Activated gamma-delta T cell treated with Interleukin-2 at 50 U/mL for 16 hours (primary cell): ENCODE results near the gene PXMP4.

Experiments used
- DNase-seq: peaks from one replicate; pipeline ENCODE4 v3.0.0-alpha.2; 2020

The PXMP4 gene

GRCh38 chr20:33719989-33720709 is at the start of gene PXMP4:
Gene PXMP4, minus strand, starts transcription at chr20:33720310. Its CDS starts 103 bp downstream, at chr20:33720207.
- peak; percentile 79 for DNase-seq

GRCh38 chr20:33769043-33769442 is 48.9 kb upstream of the PXMP4 start:
- DNase-seq = no peak

GRCh38 chr20:33767777-33768138 is 47.6 kb upstream of the PXMP4 start:
- no peak for DNase-seq

DNA sequence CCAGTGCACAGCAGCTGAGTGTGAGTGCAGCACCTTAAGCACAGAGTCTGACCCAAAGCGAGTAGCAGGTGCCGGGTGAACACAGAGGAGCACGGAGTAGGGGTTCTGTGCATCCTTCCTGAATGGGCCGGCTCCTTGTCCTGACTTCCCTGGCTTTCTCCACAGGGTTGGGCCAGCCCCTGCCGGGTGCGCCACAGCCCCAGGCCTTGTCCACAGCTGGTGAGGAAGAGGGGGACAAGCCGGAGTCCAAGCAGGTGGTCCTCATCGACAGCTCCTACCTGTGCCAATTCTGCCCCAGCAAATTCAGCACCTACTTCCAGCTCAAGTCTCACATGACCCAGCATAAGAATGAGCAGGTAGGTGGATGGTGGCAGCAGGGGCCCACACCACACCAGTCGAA is 46.6 kb upstream of the PXMP4 start:
- DNase-seq = no peak

DNA sequence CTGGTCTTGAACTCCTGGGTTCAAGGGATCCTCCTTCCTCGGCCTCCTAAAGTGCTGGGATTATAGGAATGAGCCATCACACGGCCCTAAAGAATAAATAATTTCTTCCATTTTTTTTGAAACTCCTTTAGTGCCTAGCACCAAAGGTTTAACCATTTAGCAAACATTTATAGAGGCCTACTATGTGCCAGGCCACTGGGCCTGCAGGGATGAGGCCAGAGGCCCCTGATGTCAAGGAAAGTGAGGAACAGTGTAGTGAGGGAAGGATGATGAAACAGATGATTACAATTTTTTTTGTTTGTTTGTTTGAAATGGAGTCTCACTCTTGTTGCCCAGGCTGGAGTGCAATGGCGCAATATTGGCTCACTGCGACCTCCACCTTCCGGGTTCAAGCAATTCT is 45.5 kb upstream of the PXMP4 start:
- DNase-seq = no peak

DNA sequence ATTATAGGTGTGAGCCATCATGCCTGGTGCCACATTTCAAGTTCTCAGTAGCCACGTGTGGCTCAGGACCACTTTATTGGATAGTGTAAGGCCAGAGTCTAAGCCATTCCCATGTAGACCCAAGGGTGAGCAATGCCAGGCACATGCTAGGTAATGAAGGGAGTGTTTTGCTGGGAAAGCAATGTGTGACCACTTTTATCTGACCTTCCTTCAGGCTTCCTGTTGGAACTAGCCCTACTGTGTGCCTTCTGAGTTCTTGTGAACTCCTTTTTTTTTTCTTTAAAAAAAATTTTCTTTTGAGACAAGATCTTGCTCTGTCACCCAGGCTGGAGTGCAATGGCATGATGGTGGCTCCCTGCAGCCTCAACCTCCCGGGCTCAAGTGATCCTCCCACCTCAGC is 45.0 kb upstream of the PXMP4 start:
- DNase-seq = no peak

- DNase-seq = no peak
Observed at GRCh38 chr20:33761698-33762250, 41.7 kb upstream of the PXMP4 start.

GRCh38 chr20:33757458-33757857 is 37.3 kb upstream of the PXMP4 start:
- DNase-seq = no peak

DNA sequence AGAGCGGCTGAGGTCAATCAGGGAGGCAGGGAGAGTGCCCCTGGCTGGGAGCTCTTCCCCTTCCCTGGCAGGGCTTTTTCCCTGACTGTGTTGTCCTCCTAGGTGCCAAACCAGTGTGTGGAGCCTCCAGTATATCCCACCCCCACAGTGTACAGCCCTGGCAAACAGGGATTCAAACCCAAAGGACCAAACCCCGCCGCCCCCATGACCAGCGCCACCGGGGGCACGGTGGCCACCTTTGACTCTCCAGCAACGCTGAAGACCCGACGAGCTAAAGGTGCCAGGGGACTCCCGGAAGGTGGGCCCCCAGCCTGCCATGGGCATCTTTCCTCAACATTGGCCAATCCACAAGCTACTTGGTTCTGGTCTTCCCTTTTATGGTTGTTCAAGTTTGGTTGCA is 36.9 kb upstream of the PXMP4 start:
- DNase-seq = no peak

DNA sequence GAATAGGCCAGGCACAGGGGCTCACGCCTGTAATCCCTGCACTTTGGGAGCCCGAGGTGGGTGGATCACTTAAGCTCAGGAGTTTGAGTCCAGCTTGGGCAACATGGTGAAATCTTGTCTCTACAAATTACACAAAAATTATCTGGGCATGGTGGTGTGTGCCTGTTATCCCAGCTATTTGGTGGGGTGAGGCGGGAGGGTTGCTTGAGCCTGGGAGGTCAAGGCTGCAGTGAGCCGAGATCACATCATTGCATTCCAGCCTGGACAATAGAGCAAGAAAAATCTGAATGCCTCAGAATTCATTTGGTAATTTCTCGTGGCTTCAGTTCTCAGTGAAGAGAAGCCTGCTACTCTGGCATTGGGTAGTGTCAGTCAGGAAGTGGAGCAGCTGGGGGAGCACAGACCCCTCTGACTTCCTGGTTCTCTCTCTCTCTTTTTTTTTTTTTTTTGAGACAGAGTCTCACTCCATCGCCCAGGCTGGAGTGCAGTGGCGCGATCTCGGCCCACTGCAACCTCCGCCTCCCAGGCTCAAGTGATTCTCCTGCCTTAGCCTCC is 35.9 kb upstream of the PXMP4 start:
- DNase-seq = peak; percentile 16

DNA sequence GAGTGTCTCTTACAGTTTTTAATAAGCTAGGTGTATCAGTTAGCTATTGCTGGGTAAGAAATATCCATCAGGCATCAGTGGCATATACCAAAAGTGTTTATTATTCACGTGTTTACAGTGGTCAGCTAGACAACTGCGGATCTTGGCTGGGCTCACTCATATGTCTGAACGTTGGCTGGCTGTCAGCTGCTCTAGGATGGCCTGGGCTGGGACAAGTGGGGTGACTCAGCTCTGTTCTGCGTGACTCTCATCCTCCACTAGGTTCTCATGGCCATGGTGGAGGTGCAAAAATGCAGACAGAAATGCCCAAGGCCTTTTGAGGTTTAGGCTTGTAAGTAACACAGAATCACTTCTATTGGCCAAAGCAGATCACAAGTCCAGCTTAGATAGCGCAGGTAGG is 33.7 kb upstream of the PXMP4 start:
- no peak for DNase-seq

GRCh38 chr20:33753143-33753542 is 33.0 kb upstream of the PXMP4 start:
- DNase-seq = no peak

- DNase-seq = no peak
Observed at GRCh38 chr20:33751775-33752174, 31.7 kb upstream of the PXMP4 start.

DNA sequence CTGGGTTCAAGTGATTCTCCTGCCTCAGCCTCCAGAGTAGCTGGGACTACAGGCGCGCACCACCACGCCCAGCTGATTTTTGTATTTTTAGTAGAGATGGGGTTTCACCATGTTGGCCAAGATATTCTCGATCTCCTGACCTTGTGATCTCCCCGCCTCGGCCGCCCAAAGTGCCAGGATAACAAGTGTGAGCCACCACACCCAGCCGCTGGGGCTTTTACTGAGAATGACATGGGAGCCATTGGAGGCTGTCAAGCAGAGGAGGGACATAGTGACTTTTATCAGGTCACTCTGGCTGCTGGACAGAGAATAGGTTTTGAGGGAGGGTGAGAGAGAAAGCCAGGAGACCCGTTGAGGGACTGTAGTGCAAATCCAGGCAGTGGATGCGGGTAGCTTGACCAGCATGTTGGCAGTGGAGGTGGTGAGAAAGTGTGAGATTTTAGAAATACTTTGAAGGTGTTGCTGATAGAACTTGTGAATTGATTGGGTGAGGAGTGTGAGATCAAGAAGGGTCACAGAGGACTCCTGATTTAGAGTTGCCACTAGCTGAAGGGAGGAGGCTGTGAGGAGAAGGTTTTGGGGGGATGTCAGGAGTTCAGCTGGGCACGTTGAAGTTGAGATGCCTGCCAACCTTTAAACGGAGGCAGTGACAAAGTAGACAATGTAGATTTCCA is 26.4 kb upstream of the PXMP4 start:
- no peak for DNase-seq

GRCh38 chr20:33744773-33745385 is 24.8 kb upstream of the PXMP4 start:
- DNase-seq = no peak

GRCh38 chr20:33744181-33744580 is 24.1 kb upstream of the PXMP4 start:
- no peak for DNase-seq

DNA sequence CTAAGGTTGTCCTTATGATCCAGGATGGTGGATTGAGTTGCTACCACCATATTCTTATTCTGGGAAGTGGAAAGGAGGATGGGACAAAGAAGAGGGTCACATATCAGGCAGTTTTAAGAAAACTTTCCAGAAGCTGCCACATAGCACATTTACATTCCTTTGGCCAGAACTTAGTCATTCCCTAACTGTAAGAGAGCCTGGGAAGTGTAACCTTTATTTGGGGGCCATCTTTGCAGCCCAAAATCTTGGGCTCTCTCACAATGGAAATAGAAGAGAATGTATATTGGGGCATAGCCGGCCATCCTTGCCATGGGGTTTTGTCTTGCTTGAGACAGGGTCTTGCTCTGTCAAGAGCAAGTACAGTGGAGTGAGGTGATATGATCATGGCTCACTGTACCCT is 20.1 kb upstream of the PXMP4 start:
- DNase-seq = no peak

DNA sequence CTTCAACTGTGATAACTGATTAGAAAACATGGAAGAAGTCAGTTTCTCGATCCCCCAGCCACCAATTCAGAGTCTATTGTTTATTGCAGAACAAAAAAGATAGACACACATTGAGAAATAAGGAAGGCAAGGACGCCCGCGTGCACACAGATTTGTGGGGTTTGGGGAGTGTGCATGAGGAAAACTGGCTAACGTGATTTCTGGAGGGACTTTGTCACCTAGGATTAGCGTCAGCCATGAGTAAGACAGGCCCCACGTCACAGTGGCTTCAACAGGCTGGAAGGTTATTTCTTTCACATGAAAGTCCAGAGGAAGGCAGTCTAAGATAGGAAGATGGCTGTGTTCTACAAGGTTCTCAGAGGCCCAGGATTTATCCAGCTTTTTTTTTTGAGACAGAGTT is 19.4 kb upstream of the PXMP4 start:
- DNase-seq = no peak

- no peak for DNase-seq
Observed at GRCh38 chr20:33736962-33737361, 16.9 kb upstream of the PXMP4 start.

DNA sequence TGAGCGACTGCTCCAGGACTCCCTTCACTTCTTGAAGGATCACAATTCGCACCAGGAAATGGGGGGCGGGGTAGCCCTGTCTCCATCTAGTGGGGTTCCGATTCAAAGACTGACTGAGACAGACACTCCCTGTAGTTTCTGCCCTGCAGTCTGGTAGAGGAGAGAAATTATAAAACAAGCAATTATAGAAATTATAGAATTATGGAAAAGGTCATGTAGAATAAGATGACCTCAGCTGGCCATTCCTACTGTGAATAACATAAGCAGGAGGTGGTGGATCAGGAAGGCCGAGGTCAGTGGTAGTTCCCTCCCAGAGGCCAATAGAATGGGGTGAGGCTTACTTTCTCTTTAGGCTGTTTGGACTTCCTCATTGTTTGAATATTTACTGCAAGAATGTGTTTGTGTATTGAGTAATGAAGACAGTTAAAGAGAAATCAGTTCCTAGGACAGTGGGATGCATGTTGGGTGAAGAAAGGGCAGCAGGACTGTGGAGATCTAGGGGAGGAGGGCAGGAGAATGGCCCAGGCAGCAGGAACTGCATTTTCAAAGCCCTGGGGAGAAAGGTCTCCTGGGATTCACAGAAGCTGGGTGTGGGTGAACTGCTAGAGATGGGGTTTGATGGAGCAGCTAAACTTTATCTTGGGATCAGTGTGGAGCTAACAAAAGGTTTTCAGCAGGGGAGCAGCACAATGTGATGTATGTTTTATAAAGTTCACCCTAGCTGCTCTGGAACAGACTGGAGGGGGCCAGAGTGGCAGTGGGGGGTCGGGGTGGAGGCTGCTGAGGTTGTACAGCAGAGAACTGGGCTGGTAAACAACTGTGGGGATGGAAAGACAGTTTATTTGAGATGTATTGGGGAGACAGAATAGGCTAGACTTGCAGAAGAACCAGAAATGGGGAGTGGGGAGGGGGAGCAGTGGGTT is 13.8 kb upstream of the PXMP4 start:
- DNase-seq = no peak

GRCh38 chr20:33732166-33732970 is 12.3 kb upstream of the PXMP4 start:
- peak; percentile 85 for DNase-seq

DNA sequence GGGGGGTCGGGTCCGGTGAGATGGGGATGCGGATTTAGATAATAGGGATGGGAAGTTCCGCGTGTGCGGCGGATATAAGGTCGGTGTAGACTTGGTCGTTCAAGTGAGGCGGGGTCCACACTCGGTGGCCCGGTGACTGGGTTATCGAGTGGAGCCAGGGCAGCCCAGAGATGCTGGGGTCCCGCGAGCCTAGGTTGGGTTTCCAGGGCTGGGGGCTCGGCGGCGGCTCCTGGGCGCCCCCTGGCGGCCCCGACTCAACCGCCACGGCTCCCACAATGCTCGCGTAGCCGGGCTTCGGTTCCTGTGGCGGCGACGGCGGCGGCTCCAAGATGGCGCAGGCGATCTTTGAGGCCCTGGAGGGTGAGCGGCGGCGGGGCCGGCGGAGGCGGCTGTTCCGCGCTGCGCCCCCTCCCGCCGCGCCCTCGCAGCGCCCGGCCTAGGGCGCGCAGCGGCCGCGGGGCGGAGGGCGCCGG is 11.6 kb upstream of the PXMP4 start, which contains the start of gene ZNF341:
Gene ZNF341 (plus strand): TSS at position 304 of the 473 bp plus-strand sequence. CDS start 26 bp downstream, at position 330.
- peak; percentile 89 for DNase-seq
